ENCODE measurements around the gene MASP1.

GRCh38 chr3:187290503-187290902, 1.0 kb downstream of the MASP1 start:
- TF ChIP-seq, protein P1, sequence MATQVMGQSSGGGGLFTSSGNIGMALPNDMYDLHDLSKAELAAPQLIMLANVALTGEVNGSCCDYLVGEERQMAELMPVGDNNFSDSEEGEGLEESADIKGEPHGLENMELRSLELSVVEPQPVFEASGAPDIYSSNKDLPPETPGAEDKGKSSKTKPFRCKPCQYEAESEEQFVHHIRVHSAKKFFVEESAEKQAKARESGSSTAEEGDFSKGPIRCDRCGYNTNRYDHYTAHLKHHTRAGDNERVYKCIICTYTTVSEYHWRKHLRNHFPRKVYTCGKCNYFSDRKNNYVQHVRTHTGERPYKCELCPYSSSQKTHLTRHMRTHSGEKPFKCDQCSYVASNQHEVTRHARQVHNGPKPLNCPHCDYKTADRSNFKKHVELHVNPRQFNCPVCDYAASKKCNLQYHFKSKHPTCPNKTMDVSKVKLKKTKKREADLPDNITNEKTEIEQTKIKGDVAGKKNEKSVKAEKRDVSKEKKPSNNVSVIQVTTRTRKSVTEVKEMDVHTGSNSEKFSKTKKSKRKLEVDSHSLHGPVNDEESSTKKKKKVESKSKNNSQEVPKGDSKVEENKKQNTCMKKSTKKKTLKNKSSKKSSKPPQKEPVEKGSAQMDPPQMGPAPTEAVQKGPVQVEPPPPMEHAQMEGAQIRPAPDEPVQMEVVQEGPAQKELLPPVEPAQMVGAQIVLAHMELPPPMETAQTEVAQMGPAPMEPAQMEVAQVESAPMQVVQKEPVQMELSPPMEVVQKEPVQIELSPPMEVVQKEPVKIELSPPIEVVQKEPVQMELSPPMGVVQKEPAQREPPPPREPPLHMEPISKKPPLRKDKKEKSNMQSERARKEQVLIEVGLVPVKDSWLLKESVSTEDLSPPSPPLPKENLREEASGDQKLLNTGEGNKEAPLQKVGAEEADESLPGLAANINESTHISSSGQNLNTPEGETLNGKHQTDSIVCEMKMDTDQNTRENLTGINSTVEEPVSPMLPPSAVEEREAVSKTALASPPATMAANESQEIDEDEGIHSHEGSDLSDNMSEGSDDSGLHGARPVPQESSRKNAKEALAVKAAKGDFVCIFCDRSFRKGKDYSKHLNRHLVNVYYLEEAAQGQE (IDR thresholded peaks at IDR 0.05; ENCODE audit: insufficient read depth in 1 of 2, low read depth in 2 of 2, low read length in 2 of 2) = no peak
- TF ChIP-seq POLR2AphosphoS5 (IDR thresholded peaks at IDR 0.05; ENCODE audit: low read depth, low read length) (no peak), TAF1 (IDR thresholded peaks at IDR 0.05; ENCODE audit: borderline replicate concordance, insufficient read depth, low read length) (no peak), SIN3A (IDR thresholded peaks at IDR 0.05; ENCODE audit: borderline replicate concordance, insufficient read depth, low read length) (no peak), FOXP2 (optimal IDR thresholded peaks at IDR 0.05; ENCODE audit: borderline replicate concordance, extremely low read depth, extremely low read length, insufficient read depth) (no peak)
